HepG2 (cell line): Measurements from ENCODE around the gene TENT4B. TPM values are rescaled to one million over a fixed set of nuclear protein-coding genes. Genes with fewer than 3 reads are reported as not detected.

Source experiments
- CENPX ChIP-seq: sonication (generic); formaldehyde crosslinking; IDR thresholded peaks from 2 replicates; pipeline ENCODE4 v1.9.0; 2021; ENCODE audit warnings: mild to moderate bottlenecking, missing genetic modification reagents, moderate library complexity
- ELF3 ChIP-seq: IDR thresholded peaks from 2 replicates; pipeline ENCODE4 v1.6.1; 2016; ENCODE audit warnings: missing genetic modification reagents, missing compliant biosample characterization
- HNF4A ChIP-seq: sonication (generic); formaldehyde crosslinking; IDR thresholded peaks from 2 replicates; pipeline ENCODE4 v1.4.0; 2020; ENCODE audit warnings: missing genetic modification reagents
- KLF9 ChIP-seq: IDR thresholded peaks from 2 replicates; pipeline ENCODE4 v1.6.1; 2016; ENCODE audit warnings: low read depth
- ONECUT2 ChIP-seq: sonication (generic); formaldehyde crosslinking; IDR thresholded peaks from 2 replicates; pipeline ENCODE4 v1.4.0; 2020; ENCODE audit warnings: missing genetic modification reagents
- PRDM10 ChIP-seq: sonication (generic); formaldehyde crosslinking; IDR thresholded peaks from 2 replicates; pipeline ENCODE4 v1.4.0; 2020; ENCODE audit warnings: low read depth, missing genetic modification reagents
- RXRB ChIP-seq: IDR thresholded peaks from 2 replicates; pipeline ENCODE4 v1.6.1; 2016; ENCODE audit warnings: borderline replicate concordance, missing genetic modification reagents, missing compliant biosample characterization
- SIX1 ChIP-seq: sonication (generic); formaldehyde crosslinking; IDR thresholded peaks from 2 replicates; pipeline ENCODE4 v1.4.0; 2020; ENCODE audit warnings: missing genetic modification reagents, borderline replicate concordance
- STAT5B ChIP-seq: sonication (generic); formaldehyde crosslinking; IDR thresholded peaks from 2 replicates; pipeline ENCODE4 v1.4.0; 2020; ENCODE audit warnings: missing genetic modification reagents
- ZNF75D ChIP-seq: sonication (generic); formaldehyde crosslinking; IDR thresholded peaks from 2 replicates; pipeline ENCODE4 v1.8.1; 2023; ENCODE audit warnings: missing genetic modification reagents, mild to moderate bottlenecking, borderline replicate concordance
- ZNF781 ChIP-seq: sonication (generic); formaldehyde crosslinking; IDR thresholded peaks from 2 replicates; pipeline ENCODE4 v1.5.1; 2020; ENCODE audit warnings: borderline replicate concordance, mild to moderate bottlenecking, missing genetic modification reagents; ENCODE audit errors: not compliant biosample characterization
- ZSCAN30 ChIP-seq: sonication (generic); formaldehyde crosslinking; IDR thresholded peaks from 2 replicates; pipeline ENCODE4 v1.5.0; 2020; ENCODE audit warnings: mild to moderate bottlenecking, missing genetic modification reagents
- polyA plus RNA-seq, 8 experiments: library from polyadenylated mRNA; depleted of rRNA in 3 of 8; stranded (reverse) in 7 of 8; unstranded in 1 of 8; fragments of >200 nt; fragmentation: Illumina TruSeq in 4 of 8; extraction: Trizol in 4 of 8; gene quantifications; 2 replicates each; pipeline versions ENCODE4 v1.2.1 to v1.2.3, GENCODE V29; 2011 to 2016; ENCODE audit warnings: low read depth in 4 of 8, missing spikeins in 1 of 8, mixed read lengths in 1 of 8; ENCODE audit not compliant: insufficient read depth in 1 of 8
- total RNA-seq, 5 experiments: library from RNA; depleted of rRNA; stranded (reverse); fragments of >200 nt; fragmentation: Illumina TruSeq; extraction: Trizol; gene quantifications; 2 replicates each; pipeline ENCODE4 v1.2.3, GENCODE V29; 2016; ENCODE audit warnings: low read depth in 1 of 5
- TF ChIP-seq, protein P1 (sequence below), 2 experiments: fragments of 450-650 bp in 1 of 2; sonication (generic) in 1 of 2; formaldehyde crosslinking in 1 of 2; IDR thresholded peaks; 2 replicates each; pipeline versions ENCODE4 v1.6.1 to v1.8.0; 2016 to 2022; ENCODE audit warnings: antibody characterized with exemption in 1 of 2, mild to moderate bottlenecking in 1 of 2, missing genetic modification reagents in 1 of 2

The TENT4B gene
- total and polyA plus RNA-seq, 2 of the 13 experiments (the other 11 are each of a cell fraction or from before 2014, with no cell fraction given) = 15.0 to 32.8 TPM

DNA sequence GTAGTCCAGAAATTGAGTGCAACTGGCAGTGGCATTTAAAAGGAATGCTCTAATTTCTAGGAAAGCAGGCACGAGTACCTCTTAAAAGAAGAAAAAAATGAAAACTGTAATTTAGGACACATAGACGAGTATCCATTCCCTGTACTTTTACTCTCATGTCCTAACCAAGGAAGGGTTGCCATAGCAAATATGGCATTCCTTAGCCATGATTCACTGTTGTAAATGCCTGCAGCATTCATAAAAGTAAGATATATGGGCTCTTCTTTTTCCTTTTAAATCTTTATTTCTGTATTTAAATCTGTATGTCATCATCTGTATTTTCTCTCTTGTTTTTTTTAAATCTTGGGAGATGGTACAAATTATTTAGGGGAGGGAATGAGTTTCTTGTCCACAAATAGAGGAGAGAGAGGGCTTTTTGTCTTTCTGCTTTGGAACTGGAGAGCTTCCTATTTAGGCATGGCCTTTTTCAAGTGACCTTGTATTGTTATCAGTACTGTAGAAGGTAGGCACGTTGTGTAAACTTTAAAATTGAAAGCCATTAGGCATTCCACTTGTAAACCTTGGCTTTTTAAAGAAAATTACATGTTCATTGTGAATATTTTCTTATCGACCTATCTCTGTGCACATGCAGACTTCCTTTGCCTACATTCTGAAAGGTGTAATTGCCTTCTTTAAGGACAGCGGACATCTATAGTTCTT is 50.0 kb downstream of the TENT4B start (continued):
- TF ChIP-seq HNF4A (CRISPR knock-in tag) = peak; percentile 50; the same call in 1 of the 2 replicates
- TF ChIP-seq, protein P1, sequence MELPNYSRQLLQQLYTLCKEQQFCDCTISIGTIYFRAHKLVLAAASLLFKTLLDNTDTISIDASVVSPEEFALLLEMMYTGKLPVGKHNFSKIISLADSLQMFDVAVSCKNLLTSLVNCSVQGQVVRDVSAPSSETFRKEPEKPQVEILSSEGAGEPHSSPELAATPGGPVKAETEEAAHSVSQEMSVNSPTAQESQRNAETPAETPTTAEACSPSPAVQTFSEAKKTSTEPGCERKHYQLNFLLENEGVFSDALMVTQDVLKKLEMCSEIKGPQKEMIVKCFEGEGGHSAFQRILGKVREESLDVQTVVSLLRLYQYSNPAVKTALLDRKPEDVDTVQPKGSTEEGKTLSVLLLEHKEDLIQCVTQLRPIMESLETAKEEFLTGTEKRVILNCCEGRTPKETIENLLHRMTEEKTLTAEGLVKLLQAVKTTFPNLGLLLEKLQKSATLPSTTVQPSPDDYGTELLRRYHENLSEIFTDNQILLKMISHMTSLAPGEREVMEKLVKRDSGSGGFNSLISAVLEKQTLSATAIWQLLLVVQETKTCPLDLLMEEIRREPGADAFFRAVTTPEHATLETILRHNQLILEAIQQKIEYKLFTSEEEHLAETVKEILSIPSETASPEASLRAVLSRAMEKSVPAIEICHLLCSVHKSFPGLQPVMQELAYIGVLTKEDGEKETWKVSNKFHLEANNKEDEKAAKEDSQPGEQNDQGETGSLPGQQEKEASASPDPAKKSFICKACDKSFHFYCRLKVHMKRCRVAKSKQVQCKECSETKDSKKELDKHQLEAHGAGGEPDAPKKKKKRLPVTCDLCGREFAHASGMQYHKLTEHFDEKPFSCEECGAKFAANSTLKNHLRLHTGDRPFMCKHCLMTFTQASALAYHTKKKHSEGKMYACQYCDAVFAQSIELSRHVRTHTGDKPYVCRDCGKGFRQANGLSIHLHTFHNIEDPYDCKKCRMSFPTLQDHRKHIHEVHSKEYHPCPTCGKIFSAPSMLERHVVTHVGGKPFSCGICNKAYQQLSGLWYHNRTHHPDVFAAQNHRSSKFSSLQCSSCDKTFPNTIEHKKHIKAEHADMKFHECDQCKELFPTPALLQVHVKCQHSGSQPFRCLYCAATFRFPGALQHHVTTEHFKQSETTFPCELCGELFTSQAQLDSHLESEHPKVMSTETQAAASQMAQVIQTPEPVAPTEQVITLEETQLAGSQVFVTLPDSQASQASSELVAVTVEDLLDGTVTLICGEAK (IDR thresholded peaks at IDR 0.05) = no peak
- TF ChIP-seq, protein P1 (CRISPR knock-in tag; IDR thresholded peaks at IDR 0.05) = no peak
- no peak for TF ChIP-seq ZNF75D (CRISPR knock-in tag)
- no peak for TF ChIP-seq PRDM10
- TF ChIP-seq ZSCAN30 (CRISPR knock-in tag) = no peak
- TF ChIP-seq ZNF781 (CRISPR knock-in tag) = no peak
- TF ChIP-seq KLF9 = no peak
- no peak; the same call in 1 of the 2 replicates for TF ChIP-seq RXRB (CRISPR knock-in tag)
- peak; percentile 18; the same call in 1 of the 2 replicates for TF ChIP-seq ELF3 (CRISPR knock-in tag)
- no peak for TF ChIP-seq SIX1 (CRISPR knock-in tag)
- TF ChIP-seq CENPX (CRISPR knock-in tag) = no peak
- TF ChIP-seq STAT5B (CRISPR knock-in tag) = no peak
- peak; percentile 66 for TF ChIP-seq ONECUT2 (CRISPR knock-in tag)
